T-helper 2 cell (primary cell): ENCODE data around the gene MKNK2.

Experiments used
- DNase-seq, 5 experiments: peaks; one replicate each; pipeline versions ENCODE4 v3.0.0 to v3.0.0-alpha.2; 2012 to 2022

The MKNK2 gene

DNA sequence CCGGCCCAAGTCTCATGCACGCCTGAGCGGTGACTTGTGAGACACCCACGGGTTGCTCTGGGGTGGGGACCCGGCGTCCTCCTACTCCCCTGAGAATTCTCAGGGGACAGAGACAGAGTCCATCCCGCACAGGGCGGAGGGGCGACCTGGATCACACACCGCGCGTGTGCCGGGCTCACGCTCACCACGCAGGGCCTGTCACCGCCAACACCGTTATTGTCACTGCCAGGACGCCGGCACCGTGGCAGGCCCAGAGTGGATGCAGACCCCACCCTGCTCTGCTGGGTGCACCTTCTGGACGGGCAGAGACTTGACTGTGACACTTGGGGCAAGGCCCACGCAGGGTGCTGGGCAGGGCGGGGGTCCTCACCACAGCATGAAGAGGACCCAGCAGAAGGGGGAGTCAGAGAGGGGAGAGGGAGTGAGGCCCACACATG lies 28.8 kb upstream of the MKNK2 start:
- no peak for DNase-seq

GRCh38 chr19:2079076-2079864 lies 28.2 kb upstream of the MKNK2 start:
- no peak for DNase-seq

DNA sequence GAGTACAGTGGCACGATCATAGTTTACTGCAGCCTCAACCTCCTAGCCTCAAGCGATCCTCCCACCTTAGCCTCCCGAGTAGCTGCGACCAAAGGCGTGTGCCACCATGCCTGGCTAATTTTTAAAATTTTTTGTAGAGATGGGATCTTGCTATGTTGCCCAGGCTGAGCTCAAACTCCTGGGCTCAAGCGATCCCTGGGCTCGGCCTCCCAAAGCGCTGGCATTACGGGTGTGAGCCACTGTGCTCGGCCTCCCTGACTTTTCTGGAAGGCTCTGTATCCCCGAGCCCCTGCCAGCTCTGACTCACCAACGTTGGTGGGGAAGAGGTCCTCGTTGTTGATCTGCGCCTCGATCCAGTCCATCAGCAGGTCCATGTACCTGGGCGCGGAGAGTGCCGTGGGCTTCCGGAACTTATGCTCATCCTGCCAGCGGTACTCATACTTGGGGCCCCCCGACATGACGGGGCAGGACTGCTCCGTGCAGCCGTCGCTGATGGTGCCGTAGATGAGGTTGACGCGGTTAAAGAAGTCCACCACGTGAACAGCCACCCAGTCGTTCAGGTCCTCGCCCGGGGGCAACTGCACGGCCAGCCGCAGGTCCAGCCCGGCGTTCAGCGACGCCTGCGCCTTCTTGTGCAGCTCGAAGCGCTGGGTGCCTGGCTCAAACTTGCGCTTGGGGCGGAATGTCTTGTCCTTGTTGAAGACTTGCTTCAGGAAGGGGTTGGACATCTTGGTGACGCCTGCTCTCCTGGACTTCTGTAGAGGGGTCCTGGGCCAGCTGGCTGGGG lies 27.0 kb upstream of the MKNK2 start:
- no peak for DNase-seq

GRCh38 chr19:2077398-2077797 lies 26.4 kb upstream of the MKNK2 start:
- DNase-seq, result no peak

DNA sequence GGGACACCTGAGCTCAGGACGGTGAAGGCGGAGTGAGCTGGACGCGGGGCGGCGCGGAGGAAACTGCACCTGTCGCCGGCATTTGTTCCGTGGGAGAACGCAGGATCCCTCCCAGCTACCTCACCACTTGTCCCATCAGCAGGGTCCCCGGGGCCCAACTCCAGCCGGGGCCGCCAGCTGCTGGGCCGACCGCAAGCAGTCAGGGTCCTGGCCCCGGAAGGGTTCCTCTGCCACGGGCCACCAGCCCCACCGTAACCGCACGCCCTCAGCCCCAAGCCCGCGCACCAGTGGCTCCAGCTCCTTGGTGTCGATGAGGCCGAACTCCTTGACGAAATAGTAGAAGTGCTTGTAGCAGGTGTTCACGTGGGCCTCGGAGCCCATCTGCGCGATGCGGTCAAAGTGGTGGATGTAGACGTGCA lies 25.5 kb upstream of the MKNK2 start:
- no peak for DNase-seq

DNA sequence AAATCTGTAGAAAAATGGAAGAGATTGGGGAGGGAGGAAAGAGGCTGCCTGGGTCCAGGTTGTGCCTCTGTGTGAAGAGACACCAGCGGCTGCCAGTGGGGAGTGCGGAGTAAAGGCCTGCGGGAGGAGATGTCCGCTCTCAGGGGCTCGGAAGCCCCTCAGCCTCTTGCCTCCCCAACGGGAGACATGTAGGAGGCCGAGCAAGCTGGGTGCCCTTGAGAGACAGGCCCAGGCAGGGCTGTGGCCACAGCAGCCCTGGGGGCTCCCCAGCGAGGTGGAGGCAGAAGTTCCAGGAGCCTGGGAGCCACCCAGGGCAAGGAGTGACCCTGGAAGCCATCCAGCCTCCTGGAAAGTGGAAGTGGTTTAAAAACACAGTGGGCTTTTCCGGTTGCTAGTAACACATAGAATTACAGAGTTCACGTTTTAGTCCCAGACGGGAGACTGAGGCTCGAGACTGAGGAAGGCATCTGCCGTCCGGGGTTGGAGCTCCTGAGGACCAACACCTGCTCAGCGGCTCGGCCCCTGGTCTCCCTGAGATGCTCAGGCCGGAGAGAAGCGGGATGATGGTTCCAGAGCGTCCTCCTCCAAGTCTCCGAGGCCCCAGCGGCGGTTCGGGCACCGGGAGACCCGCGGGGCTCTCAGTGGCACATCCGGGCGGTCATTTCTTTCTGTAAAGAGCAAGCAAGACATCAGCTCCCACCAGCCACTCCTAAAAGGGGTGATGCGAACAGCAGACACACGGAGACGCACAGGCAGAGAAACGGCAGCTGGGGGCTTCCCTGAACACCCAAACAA lies 21.9 kb upstream of the MKNK2 start:
- no peak for DNase-seq

- DNase-seq, result no peak
These were observed 20.1 kb upstream of the MKNK2 start for GRCh38 chr19:2070986-2071673.

DNA sequence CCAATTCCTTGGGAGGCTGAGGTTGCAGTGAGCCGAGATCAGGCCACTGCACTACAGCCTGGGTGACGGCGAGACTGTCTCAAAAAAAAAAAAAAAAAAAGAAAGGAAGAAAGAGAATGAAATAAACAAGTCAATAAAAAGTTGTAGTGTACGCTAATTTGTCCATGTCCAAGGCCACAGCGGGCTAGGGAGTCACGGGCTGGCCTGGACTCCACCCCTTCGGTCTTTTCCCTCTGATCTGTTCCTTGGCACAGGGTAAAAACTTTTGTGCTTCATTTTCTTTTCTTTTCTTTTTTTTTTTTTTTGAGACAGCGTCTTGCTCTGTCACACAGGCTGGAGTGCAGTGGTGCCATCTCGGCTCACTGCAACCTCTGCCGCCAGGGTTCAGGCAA lies 19.4 kb upstream of the MKNK2 start:
- no peak for DNase-seq

GRCh38 chr19:2064788-2065524 lies 13.9 kb upstream of the MKNK2 start:
- no peak for DNase-seq

GRCh38 chr19:2064395-2064787 lies 13.3 kb upstream of the MKNK2 start:
- DNase-seq, result no peak

DNA sequence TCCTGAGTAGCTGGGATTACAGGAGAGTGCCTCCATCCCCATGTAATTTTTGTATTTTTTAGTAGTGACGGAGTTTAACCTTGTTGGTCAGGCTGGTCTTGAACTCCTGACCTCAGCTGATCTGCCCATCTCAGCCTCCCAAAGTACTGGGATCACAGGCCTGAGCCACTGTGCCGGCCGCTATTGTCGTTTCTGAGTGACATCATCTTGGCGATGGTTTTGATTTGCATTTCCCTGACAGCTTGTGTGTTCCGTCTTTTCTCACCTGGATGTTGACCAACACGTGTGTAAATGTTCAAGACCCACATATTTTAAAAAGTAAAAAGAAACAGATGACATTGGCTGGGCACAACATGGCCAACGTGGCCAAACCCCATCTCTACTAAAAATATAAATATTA lies 12.8 kb upstream of the MKNK2 start:
- no peak for DNase-seq

DNA sequence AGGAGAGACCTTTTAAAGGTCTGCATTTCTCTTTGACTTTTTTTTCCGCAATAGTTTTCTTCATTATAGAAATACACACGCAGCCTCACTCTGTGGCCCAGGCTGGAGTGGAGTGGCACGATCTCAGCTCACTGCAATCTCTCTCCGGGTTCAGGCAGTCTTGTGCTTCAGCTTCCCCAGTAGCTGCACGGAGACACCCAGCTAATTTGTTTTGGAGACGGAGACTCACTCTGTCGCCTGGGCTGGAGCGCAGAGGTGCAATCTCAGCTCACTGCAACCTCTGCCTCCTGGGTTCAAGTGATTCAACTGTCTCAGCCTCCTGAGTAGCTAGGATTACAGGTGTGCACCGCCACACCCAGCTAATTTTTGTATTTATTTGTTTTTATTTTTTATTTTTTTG lies 11.7 kb upstream of the MKNK2 start:
- DNase-seq, result no peak

DNA sequence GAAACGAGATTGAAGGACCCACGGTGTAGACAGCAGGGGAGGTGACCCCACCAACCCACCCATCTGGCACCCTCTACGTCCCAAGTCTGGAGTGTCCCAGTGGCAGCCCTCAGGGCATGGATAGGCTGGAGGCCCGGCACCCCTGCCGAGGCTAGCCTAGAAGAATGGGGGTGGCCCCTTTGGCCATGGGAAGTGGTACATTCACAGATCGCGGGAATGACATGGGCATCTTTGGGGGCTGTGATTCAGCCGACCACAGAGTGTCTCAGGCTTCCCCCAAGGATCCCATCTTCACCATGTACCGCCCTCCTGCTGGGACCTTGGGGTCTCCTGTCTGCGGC lies 11.3 kb upstream of the MKNK2 start:
- DNase-seq, result no peak

- DNase-seq, result peak; percentile 98 to 100 (median 99)
These were observed 10.7 kb upstream of the MKNK2 start for GRCh38 chr19:2061495-2062388.

DNA sequence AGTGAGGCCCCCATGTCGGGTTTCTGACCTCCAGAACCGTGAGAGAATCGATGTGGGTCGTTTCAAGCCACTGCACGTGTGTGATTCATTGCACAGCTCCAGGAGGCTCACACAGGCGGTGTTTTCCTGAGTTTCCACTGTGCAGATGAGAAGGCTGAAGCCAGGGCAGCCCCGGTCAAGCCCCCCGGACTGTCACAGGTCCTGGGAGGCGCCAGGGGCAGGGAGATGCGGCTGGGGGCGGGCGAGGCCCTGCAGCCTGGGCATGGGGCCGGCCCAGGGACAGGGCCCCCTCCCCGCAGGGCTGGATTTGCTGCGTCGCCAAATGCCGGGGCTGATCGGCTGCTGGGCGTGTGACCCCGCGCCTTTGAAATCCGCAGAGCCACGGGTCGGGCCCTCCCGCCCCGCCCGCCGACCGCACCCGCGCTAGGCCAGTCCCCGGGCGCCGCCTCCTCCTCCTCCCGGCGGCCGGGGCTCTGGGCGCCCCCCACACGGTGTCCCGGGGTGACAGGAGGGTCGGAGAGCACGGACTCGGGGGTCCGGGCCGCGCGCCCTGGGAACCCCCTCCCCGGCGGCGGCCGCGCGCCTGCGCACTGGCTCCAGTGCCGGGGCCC lies 9.9 kb upstream of the MKNK2 start:
- DNase-seq, result no peak

GRCh38 chr19:2059422-2060201 lies 8.6 kb upstream of the MKNK2 start:
- DNase-seq, result no peak

DNA sequence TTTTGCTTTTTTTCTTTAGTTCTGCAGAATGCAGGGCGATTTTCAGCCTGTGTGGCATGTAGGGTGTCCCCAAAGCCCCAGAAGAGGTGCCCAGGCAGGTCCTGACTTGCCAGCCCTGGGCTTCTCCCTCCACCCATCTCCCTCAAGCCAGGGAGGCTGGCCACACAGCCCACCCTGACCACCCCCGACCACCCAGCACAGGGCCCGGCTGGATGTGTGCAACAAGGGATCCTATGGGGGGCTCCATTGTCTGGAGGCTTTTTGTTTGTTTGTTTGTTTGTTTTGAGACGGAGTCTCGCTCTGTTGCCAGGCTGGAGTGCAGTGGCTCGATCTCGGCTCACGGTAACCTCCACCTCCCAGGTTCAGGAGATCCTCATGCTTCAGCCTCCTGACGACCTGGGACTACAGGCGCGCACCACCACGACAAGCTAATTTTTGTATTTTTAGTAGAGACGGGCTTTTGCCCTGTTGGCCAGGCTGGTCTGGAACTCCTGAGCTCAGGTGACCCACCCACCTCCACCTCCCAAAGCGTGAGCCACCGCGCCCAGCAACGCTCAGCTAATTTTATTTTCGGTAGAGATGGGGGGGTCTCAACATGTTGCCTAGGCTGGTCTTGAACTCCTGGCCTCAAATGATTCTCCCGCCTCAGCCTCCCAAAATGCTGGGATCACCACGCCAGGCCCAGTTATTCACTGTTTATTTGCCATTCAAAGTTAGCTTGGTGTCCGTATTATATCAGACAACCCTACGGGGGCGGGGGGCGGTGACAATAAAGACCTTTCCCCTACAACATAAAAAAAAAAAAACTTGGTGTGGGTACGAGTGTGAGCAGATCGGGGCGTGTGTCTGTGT lies 7.8 kb upstream of the MKNK2 start:
- no peak for DNase-seq
